Measurements from ENCODE around the gene PAIP2.
A peak's percentile ranks its signal among the peaks of the same experiment; 100 is the strongest.
"Not testable (repeated sequence)": the region's sequence is repeated elsewhere in the genome, so short reads cannot be mapped to it uniquely, and the experiment has no call there.

PAIP2 gene

GRCh38 chr5:139341689-139342422 is at the start of gene PAIP2:
Gene PAIP2, plus strand, starts transcription at chr5:139341854. Its CDS starts 21,931 bp downstream, at chr5:139363785.
- peak; percentile 99 for DNase-seq

GRCh38 chr5:139293202-139293506 is 48.5 kb upstream of the PAIP2 start:
- no peak for DNase-seq

DNA sequence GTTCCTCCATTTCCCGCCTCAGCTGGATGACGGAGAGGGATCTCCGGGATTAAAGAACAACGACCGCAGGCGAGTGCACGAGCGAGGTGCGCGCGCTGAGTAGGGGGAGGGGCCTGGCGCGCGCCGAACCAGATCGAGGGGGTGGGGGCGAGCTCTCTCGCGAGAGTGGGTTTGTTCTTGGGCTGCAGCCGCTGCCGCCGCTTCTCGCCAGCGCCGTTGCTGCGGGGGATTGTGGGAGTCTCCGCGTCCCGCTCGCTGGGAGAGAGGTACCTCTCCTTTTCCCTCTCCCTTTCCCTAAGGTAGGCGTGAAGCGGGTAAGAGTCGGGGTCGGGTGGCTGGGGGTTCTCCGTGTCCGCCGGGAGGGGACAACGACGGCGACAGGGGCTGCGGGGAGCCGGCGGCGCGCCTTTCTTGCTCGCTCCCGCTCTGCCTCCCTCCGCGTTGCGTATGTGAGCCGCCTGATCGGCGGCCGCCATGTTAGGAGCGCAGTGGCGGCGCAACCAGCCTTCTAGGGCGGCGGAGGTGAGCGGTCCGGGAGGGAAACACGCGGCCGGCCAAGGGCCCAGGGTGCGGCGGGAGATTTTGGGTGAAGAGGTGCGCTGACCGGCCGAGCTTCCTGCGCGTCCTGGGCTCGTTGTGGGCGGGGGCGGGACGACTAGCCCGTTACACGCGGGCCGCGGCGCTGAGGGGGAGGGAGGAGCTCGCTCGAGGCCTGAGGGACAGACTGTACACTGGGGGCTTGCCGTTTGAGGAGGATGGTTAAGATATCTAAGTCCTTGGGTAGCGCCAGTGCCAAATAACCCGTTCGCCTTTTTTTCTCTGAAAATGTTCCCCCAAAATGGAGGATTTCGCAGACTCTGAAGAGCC is 47.9 kb upstream of the PAIP2 start, which contains the start of gene MATR3:
Gene MATR3, plus strand, starts transcription at position 234 of the 867 bp plus-strand sequence. CDS start 13,676 bp downstream, outside the sequence.
- peak; percentile 95 for DNase-seq

GRCh38 chr5:139294374-139295165 is 47.1 kb upstream of the PAIP2 start:
- DNase-seq: peak; percentile 63

- DNase-seq: no peak
Measured at GRCh38 chr5:139295346-139296057, 46.2 kb upstream of the PAIP2 start.

- no peak for DNase-seq
Measured at GRCh38 chr5:139296198-139296597, 45.5 kb upstream of the PAIP2 start.

DNA sequence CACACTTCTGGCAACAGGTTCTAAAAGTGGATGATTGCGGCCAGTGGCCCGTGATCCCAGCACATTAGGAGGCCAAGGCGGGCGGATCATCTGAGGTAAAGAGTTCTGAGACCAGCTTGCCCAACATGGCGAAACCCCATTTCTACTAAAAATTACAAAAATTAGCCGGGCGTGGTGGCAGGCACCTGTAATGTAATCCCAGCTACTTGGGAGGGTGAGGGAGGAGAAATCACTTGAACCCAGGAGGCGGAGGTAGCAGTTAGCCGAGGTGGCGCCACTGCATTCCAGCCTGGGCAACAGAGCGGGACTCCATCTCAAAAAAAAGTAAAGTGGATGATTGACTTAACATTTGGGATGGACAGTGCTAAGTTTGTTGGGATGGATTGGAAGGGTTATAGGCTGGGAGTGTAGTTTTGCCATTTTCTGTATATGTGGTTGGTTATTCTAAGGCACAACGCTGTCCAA is 44.8 kb upstream of the PAIP2 start:
- no peak for DNase-seq

DNA sequence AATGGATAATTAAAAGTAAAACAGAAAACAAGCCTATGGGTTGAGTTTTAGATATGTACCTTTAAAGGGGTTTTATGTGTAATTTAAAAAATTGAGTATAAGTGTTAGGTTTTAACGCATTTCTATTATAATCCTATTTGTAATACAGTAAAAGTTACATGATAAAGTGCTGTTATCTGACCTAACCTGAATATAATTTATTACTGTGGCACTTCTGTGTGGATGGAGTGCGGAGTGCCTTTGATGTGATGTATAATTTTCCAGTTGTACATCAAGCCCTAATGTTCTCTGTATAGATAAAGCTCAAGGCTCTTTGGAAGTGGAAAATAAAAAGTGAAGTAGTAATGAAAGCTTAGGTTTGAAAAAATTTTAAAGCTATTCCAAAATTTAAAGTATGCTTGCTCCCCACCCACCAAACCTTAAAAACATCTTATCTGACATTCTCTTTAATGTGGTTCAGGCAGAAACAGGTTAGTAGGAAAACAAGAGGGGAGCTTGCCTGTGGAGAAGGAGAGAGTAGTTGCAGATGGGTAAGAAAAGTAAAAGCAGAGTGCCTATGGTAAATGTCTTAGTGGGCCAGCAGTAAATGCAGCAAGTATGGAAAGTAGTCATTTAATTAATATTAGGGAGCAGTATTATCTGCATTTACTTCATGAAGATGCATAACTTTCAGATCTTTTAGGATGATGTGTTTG is 44.1 kb upstream of the PAIP2 start:
- DNase-seq: no peak

DNA sequence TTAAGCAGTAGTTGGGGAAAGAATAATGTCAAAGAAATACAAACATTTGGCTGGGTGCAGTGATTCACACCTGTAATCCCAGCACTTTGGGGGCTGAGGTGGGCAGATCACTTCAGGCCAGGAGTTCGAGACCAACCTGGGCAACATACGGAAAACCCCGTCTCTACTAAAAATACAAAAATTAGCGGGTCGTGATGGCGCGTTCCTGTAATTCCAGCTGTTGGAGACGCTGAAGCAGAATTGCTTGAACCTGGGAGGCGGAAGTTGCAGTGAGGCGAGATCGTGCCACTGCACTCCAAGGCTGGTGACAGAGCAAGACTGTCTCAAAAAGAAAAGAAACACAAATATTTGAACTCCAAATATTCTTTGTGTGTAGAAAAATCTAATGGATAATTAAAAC is 43.4 kb upstream of the PAIP2 start:
- DNase-seq: no peak

DNA sequence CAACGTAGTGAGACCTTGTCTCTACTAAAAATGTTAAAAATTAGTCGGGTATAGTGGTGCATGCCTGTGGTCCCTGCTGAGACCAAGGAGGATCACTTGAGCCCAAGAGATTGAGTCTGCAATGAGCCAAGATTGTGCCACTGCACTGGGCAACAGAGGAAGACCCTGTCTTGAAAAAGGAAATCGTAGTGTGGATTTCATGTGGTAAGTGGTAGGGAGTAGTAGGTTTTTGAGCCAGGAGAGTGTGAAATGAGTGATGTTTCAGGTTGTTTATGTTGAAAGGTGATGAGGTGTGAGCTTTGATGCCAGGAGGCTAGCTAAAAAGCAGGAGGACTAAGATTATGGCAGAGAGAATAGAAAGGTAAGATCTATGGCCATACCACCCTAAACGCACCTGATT is 42.2 kb upstream of the PAIP2 start:
- no peak for DNase-seq

DNA sequence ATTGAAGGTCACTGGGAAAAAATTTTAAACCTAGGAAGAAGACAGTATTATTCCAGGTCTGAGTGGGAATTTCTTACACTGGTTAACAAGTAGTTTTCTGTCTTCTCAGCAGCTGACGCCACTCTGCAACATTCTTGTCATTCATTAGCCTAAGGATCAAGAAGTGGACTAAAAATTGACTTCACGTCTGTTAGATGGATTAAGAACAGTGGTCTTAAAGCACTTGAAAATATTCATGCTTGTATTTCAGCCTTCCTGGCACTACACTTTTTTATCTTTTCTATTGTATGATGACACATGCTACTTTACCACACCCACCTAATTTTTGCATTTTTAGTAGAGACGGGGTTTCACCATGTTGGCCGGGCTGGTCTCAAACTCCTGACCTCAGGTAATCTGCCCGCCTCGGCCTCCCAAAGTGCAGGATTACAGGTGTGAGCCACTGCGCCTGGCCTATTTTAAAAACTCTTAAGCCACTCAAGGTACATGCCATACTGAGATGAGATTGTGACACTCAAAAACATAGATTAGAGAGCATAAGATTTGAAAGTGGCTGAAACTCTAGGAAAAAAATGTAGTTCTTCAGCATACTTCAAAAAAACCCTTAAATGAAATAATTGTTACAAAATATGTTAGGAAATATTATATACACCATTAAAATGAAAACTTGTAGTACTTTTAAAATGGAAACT is 39.7 kb upstream of the PAIP2 start:
- no peak for DNase-seq

GRCh38 chr5:139304391-139305324 is 37.0 kb upstream of the PAIP2 start:
- no peak for DNase-seq

DNA sequence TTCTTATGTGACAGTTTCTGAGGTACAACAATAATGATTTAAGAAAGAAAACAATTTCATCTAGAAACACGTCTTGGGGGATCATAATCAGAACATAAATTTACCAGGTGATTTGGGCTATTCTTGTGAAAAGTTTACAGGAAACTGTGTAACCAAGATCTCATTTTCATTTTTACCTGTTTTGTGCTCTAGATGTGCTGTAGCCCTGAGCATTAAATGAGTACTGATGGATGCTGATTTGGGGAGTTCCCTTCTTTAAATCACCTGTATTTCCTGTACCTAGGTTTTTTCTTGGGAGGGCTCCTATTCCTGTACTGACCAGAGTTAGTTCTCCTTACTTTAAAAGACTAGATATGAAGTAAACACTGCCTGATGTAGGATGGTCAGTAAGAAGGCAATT is 35.5 kb upstream of the PAIP2 start:
- DNase-seq: no peak

DNA sequence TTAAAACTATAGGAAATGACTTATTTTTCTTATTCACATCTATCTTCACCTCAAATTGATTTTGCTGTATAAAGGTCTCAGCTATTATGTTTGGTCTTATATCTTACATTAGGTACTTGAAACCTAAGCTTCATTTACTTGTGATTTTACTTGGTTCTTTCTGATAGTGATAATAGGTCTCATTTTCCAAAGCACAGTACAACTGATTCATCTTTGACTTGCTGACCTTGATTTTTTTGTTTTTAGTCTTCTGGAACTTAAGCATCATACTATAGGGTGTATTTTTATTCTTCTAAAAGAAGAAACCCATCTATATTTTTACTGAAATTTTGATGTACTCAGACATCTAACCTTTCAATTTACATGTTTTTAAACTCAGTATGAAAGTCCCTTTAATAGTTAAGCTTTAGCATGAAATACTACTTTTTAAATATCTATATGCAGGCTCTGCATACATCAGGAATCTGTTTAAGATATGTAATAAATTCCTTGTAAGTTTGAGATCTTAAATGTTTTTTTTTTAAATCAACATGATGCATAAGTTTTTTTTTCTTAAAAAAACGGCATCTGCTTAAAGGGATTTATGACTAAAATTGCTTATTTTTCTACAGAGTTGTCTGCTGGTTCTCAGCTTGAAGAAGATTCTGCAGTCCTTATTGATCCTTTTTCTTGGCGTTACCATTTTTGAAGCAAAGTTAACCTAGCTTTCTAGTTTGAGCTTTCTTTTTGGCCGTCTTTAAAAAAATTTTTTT is 34.9 kb upstream of the PAIP2 start:
- DNase-seq: no peak

DNA sequence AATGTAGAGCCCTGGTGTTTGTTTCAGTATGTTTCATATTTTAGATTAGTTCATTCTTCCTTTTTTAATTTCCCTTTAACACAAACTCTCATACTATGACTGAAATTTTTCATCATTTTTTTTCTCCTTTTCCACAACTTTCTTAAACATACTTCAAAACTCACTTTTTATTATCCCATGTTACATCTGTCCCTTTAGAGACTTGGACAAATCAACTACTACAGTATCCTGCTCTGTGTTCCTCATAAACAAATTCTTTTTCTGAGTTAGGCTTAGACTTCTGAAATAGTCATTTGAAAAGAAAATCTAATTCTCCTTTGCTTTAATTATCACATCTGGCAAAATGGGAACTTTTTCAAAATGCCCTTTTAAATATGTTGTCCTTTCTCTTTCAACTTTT is 32.9 kb upstream of the PAIP2 start:
- DNase-seq: no peak

- DNase-seq: not testable (repeated sequence)
Measured at GRCh38 chr5:139310715-139311186, 30.9 kb upstream of the PAIP2 start.

DNA sequence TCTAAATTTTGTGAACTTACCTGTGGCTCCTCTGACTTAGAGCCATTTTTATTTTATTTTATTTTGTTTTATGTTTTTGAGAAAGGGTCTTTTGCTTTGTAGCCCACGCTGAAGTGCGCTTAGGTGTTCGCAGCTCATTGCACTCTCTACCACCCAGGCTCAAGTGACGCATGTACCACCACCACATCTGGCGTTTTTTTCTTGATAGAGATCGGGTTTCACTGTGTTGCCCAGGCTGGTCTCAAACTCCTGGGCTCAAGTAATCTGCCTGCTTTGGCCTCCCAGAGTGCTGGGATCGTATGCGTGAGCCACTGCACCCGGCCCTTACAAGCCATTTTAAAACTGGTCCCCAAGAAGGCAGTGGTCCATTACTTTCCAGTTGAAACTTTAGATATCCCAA is 29.6 kb upstream of the PAIP2 start:
- DNase-seq: no peak

DNA sequence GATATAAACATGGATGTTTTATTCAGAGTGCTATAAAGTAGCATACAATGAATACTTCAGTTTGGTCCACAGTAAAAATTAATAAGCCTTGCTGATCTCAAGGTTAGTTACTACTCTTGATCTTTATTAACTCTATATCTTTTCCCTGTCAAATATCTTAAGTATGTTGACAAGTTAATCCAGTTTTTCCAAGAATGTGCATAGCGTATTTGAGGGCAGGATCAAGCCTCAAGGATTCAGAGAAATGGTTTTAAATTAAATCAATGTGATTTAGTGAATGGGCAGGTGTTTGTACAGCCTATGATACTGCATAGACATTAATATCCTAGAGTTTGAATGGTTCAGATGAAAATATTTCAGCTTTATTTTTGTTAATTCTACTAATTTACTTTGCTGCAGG is 27.4 kb upstream of the PAIP2 start:
- DNase-seq: no peak

GRCh38 chr5:139315056-139315615 is 26.5 kb upstream of the PAIP2 start:
- DNase-seq: no peak

All from activated CD4-positive, alpha-beta T cell treated with anti-CD3 and anti-CD28 coated beads, Interleukin-2, amount 50 U/mL, for 16 hours (primary cell).